ENCODE results near the gene OSER1. TPM values are rescaled to one million over a fixed set of nuclear protein-coding genes. Genes with fewer than 3 reads are reported as not detected.

Gene OSER1
- total RNA-seq, 1 experiment from 2014 or later = 24.3 TPM

DNA sequence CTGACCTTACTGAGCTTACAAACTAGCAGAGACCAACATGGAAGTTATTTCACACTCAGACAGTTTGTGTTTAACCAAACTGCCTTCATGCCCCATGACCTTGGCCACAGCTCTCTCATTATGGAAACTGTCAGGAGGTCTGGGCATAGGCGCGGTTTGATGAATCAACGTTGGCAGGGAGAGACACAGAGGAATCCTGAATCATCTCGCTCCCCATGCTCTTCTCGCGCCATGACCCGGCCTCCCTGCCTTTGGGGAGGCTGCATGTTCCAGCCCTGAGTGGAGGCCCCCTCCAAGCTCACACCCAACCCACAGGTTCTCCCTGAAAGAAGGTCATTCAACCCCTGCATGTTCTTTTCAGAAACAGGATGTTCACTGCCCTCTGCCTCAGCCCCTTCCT, 20.6 kb upstream of the OSER1 start:
- Mint-ChIP-seq H3K36me3 (no peaks in the 10 kb centered on the region), H3K4me1 (peaks cover 19% of the 10 kb centered on the region), H3K27ac (peak overlapping the region; percentile 79; the same call in 1 of the 2 replicates), H3K9me3 (no peaks in the 10 kb centered on the region), H3K27me3 (ENCODE audit: low read depth) (no peaks in the 10 kb centered on the region), H3K4me3 (no peak overlapping the region)
- CTCF ChIA-PET = interaction anchor here (1.1 to 6.2 kb wide), 6 partner anchors 9 to 114 kb away, joined by 3 to 45 read pairs (median 10); partner anchors contain the start of genes FITM2 and GDAP1L1
- ATAC-seq (no peak), DNase-seq (ENCODE audit: low spot score) (no peak)
- POLR2A ChIA-PET = no interaction called here
- TF ChIP-seq ESRRA (CRISPR knock-in tag; IDR thresholded peaks at IDR 0.05; ENCODE audit: borderline replicate concordance) (no peak), SMAD4 (CRISPR knock-in tag; IDR thresholded peaks at IDR 0.05) (no peak)

DNA sequence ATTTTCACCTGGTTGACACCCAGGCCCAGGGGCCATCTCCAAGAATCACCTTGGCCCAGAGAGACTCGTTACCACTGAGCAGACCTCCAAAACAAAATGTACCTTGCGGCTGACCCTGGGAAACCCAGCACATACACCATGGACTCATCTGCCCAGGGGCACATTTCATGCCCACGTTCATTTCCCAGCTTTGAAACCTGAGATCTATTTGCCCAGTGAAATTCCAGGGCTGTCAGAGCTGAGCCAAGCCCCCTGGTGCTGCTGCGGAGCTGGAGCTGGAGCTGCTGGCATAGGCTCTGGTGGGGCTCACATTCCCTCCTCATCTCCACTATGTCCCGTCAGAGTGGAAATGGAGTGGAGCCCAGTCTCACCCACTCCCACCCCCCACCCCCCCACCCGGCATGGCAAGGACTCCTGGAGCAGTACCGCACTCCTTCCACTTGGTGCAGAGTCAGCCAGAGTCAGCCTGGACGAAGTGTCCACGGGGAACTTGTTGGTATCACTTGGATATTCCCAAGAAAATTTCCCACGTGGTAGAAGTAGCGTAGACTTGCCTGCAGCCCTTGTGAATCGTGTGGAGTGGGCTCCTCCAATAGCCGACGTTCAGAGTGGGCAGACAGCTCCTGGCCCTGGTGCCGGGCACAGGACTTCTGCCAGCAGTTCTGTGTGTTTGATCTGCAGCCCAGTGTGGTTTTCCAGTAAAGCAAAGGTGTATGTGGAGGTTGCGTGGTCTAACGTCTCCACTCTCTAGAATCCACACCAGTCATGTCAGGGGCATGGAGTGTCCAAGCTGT, 18.1 kb upstream of the OSER1 start:
- Mint-ChIP-seq H3K36me3 (no peaks in the 10 kb centered on the region), H3K27me3 (ENCODE audit: low read depth) (no peaks in the 10 kb centered on the region), H3K9me3 (no peaks in the 10 kb centered on the region), H3K4me3 (no peak overlapping the region), H3K27ac (peak overlapping the region; percentile 44), H3K4me1 (peaks cover 19% of the 10 kb centered on the region)
- CTCF ChIA-PET = interaction anchor here (2.0 to 6.2 kb wide), 3 partner anchors 10 to 82 kb away, joined by 9 to 45 read pairs (median 10); partner anchors contain the start of genes FITM2 and GDAP1L1
- no peak for TF ChIP-seq GABPB1 (CRISPR knock-in tag; IDR thresholded peaks at IDR 0.05)
- TF ChIP-seq SMAD3 (CRISPR knock-in tag; IDR thresholded peaks at IDR 0.05; ENCODE audit: borderline replicate concordance) = no peak
- TF ChIP-seq ZNF396 (CRISPR knock-in tag; IDR thresholded peaks at IDR 0.05; ENCODE audit: borderline replicate concordance) = no peak
- no peak for TF ChIP-seq SMAD4 (CRISPR knock-in tag; IDR thresholded peaks at IDR 0.05)
- TF ChIP-seq, protein P1, sequence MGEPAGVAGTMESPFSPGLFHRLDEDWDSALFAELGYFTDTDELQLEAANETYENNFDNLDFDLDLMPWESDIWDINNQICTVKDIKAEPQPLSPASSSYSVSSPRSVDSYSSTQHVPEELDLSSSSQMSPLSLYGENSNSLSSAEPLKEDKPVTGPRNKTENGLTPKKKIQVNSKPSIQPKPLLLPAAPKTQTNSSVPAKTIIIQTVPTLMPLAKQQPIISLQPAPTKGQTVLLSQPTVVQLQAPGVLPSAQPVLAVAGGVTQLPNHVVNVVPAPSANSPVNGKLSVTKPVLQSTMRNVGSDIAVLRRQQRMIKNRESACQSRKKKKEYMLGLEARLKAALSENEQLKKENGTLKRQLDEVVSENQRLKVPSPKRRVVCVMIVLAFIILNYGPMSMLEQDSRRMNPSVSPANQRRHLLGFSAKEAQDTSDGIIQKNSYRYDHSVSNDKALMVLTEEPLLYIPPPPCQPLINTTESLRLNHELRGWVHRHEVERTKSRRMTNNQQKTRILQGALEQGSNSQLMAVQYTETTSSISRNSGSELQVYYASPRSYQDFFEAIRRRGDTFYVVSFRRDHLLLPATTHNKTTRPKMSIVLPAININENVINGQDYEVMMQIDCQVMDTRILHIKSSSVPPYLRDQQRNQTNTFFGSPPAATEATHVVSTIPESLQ (CRISPR knock-in tag; IDR thresholded peaks at IDR 0.05) = no peak
- TF ChIP-seq ATF1 (CRISPR knock-in tag; IDR thresholded peaks at IDR 0.05) = no peak
- TF ChIP-seq JAZF1 (CRISPR knock-in tag; IDR thresholded peaks at IDR 0.05) = no peak
- DNase-seq (ENCODE audit: low spot score) = no peak
- POLR2A ChIA-PET = no interaction called here
- ATAC-seq = peak; percentile 15; the same call in 1 of the 2 replicates

DNA sequence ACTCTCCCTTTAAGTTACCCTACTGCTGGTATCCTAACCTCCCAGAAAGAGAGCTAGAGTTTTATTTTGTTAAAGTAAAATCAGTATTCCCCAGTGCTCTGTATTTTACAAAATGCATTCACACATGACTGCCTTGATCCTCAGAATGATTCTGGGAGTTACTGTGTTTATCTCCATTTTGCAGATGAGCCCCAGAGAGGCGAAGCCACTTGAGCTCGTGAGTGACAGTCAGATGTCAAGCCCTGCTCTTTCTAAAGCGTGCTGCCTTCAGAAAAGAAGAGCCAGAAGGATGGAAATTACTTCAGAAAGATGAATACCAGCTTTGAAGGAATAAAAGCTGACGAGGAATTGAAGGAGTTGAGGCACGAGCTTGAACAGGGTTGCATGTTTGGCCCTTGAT, 14.1 kb upstream of the OSER1 start:
- ChIA-PET POLR2A (interaction anchor here (0.7 to 0.9 kb wide), 2 partner anchors 31 to 80 kb away, joined by 3 read pairs; no protein-coding TSS in a partner anchor), CTCF (interaction anchor here (1.1 to 4.1 kb wide), 5 partner anchors 22 to 164 kb away, joined by 5 to 25 read pairs (median 14); partner anchors contain the start of genes FITM2 and GDAP1L1)
- no peaks in the 10 kb centered on the region for H3K27me3 Mint-ChIP-seq (ENCODE audit: low read depth)
- no peak overlapping the region for H3K4me3 Mint-ChIP-seq
- no peaks in the 10 kb centered on the region for H3K36me3 Mint-ChIP-seq
- DNase-seq (ENCODE audit: low spot score) = no peak
- no peaks in the 10 kb centered on the region for H3K9me3 Mint-ChIP-seq
- peaks cover 17% of the 10 kb centered on the region for H3K4me1 Mint-ChIP-seq
- no peak overlapping the region for H3K27ac Mint-ChIP-seq
- no peak for ATAC-seq
- TF ChIP-seq CREM (CRISPR knock-in tag; IDR thresholded peaks at IDR 0.05) = no peak
- TF ChIP-seq RELA (CRISPR knock-in tag; IDR thresholded peaks at IDR 0.05; ENCODE audit: borderline replicate concordance) = no peak
- TF ChIP-seq, protein P2, sequence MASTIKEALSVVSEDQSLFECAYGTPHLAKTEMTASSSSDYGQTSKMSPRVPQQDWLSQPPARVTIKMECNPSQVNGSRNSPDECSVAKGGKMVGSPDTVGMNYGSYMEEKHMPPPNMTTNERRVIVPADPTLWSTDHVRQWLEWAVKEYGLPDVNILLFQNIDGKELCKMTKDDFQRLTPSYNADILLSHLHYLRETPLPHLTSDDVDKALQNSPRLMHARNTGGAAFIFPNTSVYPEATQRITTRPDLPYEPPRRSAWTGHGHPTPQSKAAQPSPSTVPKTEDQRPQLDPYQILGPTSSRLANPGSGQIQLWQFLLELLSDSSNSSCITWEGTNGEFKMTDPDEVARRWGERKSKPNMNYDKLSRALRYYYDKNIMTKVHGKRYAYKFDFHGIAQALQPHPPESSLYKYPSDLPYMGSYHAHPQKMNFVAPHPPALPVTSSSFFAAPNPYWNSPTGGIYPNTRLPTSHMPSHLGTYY (CRISPR knock-in tag; IDR thresholded peaks at IDR 0.05) = no peak
- TF ChIP-seq ETV6 (CRISPR knock-in tag; IDR thresholded peaks at IDR 0.05) = no peak
- TF ChIP-seq, protein P3, sequence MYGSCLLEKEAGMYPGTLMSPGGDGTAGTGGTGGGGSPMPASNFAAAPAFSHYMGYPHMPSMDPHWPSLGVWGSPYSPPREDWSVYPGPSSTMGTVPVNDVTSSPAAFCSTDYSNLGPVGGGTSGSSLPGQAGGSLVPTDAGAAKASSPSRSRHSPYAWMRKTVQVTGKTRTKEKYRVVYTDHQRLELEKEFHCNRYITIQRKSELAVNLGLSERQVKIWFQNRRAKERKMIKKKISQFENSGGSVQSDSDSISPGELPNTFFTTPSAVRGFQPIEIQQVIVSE (CRISPR knock-in tag; IDR thresholded peaks at IDR 0.05; ENCODE audit: borderline replicate concordance) = no peak
- no peak for TF ChIP-seq IRF2 (CRISPR knock-in tag; IDR thresholded peaks at IDR 0.05; ENCODE audit: borderline replicate concordance, low read depth)
- no peak for TF ChIP-seq ESRRA (CRISPR knock-in tag; IDR thresholded peaks at IDR 0.05; ENCODE audit: borderline replicate concordance)
- no peak for TF ChIP-seq PRRX2 (CRISPR knock-in tag; IDR thresholded peaks at IDR 0.05)
- no peak for TF ChIP-seq GRHL2 (CRISPR knock-in tag; IDR thresholded peaks at IDR 0.05; ENCODE audit: insufficient replicate concordance, severe bottlenecking)
- TF ChIP-seq, protein P4, sequence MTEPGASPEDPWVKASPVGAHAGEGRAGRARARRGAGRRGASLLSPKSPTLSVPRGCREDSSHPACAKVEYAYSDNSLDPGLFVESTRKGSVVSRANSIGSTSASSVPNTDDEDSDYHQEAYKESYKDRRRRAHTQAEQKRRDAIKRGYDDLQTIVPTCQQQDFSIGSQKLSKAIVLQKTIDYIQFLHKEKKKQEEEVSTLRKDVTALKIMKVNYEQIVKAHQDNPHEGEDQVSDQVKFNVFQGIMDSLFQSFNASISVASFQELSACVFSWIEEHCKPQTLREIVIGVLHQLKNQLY (CRISPR knock-in tag; IDR thresholded peaks at IDR 0.05) = no peak
- TF ChIP-seq ATF1 (CRISPR knock-in tag; IDR thresholded peaks at IDR 0.05) = no peak
- TF ChIP-seq, protein P5, sequence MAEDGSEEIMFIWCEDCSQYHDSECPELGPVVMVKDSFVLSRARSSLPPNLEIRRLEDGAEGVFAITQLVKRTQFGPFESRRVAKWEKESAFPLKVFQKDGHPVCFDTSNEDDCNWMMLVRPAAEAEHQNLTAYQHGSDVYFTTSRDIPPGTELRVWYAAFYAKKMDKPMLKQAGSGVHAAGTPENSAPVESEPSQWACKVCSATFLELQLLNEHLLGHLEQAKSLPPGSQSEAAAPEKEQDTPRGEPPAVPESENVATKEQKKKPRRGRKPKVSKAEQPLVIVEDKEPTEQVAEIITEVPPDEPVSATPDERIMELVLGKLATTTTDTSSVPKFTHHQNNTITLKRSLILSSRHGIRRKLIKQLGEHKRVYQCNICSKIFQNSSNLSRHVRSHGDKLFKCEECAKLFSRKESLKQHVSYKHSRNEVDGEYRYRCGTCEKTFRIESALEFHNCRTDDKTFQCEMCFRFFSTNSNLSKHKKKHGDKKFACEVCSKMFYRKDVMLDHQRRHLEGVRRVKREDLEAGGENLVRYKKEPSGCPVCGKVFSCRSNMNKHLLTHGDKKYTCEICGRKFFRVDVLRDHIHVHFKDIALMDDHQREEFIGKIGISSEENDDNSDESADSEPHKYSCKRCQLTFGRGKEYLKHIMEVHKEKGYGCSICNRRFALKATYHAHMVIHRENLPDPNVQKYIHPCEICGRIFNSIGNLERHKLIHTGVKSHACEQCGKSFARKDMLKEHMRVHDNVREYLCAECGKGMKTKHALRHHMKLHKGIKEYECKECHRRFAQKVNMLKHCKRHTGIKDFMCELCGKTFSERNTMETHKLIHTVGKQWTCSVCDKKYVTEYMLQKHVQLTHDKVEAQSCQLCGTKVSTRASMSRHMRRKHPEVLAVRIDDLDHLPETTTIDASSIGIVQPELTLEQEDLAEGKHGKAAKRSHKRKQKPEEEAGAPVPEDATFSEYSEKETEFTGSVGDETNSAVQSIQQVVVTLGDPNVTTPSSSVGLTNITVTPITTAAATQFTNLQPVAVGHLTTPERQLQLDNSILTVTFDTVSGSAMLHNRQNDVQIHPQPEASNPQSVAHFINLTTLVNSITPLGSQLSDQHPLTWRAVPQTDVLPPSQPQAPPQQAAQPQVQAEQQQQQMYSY (CRISPR knock-in tag; IDR thresholded peaks at IDR 0.05) = no peak
- no peak for TF ChIP-seq CREB1 (CRISPR knock-in tag; IDR thresholded peaks at IDR 0.05)
- TF ChIP-seq, protein P6, sequence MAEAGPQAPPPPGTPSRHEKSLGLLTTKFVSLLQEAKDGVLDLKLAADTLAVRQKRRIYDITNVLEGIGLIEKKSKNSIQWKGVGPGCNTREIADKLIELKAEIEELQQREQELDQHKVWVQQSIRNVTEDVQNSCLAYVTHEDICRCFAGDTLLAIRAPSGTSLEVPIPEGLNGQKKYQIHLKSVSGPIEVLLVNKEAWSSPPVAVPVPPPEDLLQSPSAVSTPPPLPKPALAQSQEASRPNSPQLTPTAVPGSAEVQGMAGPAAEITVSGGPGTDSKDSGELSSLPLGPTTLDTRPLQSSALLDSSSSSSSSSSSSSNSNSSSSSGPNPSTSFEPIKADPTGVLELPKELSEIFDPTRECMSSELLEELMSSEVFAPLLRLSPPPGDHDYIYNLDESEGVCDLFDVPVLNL (CRISPR knock-in tag; IDR thresholded peaks at IDR 0.05; ENCODE audit: borderline replicate concordance, low read depth) = no peak
